ENCODE results near the gene RABGGTA. TPM values are rescaled to one million over a fixed set of nuclear protein-coding genes. Genes with fewer than 3 reads are reported as not detected.

RABGGTA gene
- 19.5 TPM for total RNA-seq

- peak; percentile 76 for DNase-seq
These were observed at the start of gene RABGGTA for GRCh38 chr14:24271134-24271833. Gene RABGGTA, minus strand, starts transcription at chr14:24271597. Its CDS starts 482 bp downstream, at chr14:24271115.

- DNase-seq, result no peak
These were observed 45.9 kb upstream of the RABGGTA start for GRCh38 chr14:24317141-24317928.

- DNase-seq, result no peak
These were observed 45.2 kb upstream of the RABGGTA start for GRCh38 chr14:24316597-24316950.

DNA sequence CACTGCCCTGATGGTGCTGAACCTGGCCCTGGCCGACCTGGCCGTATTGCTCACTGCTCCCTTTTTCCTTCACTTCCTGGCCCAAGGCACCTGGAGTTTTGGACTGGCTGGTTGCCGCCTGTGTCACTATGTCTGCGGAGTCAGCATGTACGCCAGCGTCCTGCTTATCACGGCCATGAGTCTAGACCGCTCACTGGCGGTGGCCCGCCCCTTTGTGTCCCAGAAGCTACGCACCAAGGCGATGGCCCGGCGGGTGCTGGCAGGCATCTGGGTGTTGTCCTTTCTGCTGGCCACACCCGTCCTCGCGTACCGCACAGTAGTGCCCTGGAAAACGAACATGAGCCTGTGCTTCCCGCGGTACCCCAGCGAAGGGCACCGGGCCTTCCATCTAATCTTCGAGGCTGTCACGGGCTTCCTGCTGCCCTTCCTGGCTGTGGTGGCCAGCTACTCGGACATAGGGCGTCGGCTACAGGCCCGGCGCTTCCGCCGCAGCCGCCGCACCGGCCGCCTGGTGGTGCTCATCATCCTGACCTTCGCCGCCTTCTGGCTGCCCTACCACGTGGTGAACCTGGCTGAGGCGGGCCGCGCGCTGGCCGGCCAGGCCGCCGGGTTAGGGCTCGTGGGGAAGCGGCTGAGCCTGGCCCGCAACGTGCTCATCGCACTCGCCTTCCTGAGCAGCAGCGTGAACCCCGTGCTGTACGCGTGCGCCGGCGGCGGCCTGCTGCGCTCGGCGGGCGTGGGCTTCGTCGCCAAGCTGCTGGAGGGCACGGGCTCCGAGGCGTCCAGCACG, 44.6 kb upstream of the RABGGTA start:
- DNase-seq, result no peak

DNA sequence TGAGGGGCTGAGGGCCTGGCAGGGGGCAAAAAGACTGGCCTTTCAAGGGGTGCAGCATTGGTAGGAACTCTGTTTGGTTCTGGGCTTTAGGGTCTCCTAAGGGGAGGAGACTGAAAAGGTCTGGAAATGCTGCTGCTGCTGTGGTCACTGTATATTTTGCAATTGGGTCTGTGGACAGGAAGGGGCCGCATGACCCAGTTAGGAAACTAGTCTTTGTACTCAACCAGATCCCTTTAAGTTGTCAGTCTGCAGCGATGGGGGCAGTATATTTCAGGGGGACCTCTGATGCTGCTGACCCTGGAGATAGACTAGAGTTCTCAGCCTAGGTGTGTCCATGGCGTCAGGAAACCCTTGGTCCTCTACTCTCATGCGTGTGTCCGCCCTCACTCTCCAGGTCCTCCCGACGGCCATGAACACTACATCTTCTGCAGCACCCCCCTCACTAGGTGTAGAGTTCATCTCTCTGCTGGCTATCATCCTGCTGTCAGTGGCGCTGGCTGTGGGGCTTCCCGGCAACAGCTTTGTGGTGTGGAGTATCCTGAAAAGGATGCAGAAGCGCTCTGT, 43.9 kb upstream of the RABGGTA start:
- no peak for DNase-seq

GRCh38 chr14:24314377-24315193, 43.2 kb upstream of the RABGGTA start:
- DNase-seq, result no peak

DNA sequence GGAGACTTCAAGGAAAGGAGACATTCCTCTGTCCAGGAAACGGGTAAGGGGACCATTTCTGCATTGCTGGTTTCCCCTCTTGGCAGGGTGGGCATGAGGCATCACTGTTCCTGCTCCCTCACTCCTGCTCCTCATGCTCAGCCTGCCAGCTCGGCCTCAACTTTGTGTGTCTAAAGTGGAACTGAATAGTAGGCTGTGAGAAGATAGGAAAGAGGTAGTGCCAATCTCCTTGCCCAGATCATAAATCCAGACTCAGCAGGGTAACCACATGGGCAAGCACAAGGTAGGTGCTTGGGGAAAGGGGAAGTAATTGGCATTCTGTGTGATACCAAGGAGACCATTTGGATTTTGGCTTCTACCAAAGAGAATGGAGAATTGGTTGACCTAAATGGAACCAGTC, 42.5 kb upstream of the RABGGTA start:
- no peak for DNase-seq

DNA sequence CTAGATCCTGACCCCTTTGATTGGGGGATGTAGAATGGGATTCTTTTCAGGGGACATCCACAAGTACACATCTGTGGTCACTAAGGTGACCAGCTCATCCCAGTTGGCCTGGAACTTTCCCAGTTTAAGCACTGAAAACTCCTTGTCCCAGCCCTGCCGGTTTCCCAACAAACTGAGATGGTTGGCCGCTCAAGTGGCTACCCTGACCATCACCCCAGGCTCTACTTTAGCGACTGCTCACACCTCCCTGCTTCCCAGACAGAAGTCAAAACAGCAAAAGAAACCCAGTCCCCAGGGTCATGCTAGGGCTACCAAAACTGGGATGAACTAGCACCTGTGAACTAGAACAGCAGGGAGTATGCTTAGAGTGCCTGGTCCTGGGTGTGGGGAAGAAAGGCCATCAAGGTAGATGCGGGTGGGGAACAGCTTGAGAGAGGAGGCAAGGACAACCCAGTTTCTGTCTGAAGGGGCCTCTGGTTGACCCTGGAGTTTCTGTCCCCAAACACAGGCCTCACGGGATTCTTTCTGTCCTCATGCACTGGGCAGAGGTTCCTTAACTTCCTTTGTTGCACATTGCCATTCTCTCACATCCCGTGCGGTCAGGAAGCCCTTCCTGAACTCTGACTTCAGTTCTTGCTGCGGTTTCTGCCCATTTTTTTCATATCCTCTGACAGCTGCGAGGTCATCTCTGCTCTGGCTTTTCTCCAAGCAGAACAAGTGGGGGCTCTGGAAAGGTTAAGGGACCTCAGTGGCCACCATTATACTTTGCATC, 41.5 kb upstream of the RABGGTA start:
- DNase-seq, result no peak

GRCh38 chr14:24311837-24312615, 40.6 kb upstream of the RABGGTA start:
- no peak for DNase-seq

- DNase-seq, result peak; percentile 34
These were observed 39.5 kb upstream of the RABGGTA start, which contains the start of gene LTB4R for GRCh38 chr14:24310646-24311604. Gene LTB4R, plus strand, starts transcription at chr14:24311502. Its CDS starts 4,150 bp downstream, at chr14:24315652.

DNA sequence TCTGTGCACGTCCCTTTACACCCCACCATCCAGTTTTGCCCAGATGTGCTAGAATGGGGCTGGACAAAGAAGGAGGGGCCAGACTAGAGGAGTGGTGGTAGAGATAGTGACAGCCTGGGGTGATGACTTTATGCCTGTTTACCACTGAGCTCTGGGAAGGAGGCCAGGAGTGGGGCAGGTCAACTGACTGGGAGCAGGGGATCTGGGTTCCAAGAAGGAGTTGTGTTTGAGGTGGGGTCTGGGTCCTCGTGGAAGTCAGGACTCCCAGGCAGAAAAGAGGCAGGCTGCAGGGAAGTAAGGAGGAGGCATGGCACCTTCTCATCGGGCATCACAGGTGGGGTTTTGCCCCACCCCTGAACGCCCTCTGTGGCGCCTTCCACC, 38.9 kb upstream of the RABGGTA start:
- no peak for DNase-seq

DNA sequence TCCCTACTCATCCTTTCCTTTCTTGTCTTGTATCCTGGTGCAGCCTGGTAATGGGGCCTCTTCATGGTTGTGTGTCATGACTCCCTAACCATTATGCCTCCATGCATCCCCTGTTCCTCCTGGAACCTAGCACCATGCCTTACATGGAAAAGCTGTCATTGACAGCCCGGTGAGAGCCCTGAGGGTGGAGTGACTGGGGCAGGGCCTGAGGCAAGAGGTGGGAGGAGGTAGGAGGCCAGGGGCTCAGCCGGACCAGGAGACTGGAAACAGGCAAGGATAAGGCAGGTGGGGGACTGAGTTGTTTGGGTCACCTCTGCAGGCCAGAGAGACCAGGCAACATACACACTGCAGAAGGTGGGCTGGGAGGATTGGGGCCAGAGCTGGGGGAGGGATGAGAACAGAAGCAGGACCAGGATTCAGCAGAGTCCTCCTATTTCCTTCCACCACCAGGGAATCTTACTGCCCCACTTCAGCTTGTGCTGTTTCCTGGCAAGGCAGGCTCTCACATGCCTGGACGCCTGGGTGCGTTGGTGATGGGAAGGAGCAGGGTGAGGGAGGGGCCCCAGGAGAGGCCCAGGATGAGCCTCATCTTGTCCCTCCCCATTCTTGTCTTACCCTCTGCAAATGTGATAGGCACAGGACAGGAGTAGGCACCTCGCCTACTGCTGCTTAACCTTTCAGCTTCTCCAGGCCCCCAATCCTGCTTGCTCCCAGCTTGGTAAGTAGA, 38.3 kb upstream of the RABGGTA start, which contains the start of gene LTB4R2:
TSS of gene LTB4R2 (plus strand) at position 603 of the 727 bp plus-strand sequence. CDS start 525 bp downstream, outside the sequence.
- DNase-seq, result no peak

DNA sequence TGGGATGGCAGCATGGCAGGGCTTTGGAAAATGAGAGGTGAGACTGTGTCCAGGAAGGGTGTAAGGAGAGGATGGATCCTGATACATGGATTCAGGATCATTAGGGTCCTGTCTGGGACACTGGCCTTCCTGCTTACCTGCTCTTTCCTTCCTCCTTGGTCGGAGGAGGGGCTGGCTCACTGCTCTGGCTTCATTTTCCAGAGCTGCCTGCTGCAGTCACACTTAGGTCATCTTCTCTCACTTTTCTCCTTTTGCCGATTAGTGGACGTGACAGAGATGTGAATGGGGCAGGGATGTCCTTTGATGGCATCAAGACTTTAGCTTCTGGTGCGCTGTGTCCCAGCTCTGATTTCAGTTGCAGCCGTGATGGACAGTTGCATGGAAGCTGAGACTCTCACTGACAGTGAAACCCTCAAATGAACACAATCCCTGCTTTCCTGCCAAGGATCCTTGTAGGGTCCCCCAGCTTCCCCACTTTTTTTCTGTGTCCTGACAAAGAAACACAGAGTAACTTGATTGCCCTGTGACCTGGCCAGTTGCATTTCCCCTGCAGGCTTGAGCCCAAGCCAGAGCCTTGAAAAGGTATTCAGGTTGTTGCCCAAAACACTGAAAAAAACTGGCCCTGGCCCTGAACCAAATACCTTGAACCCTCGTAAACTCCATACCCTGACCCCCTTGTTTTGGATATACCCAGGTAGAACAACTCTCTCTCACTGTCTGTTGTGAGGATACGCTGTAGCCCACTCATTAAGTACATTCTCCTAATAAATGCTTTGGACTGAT, 37.1 kb upstream of the RABGGTA start:
- no peak for DNase-seq

DNA sequence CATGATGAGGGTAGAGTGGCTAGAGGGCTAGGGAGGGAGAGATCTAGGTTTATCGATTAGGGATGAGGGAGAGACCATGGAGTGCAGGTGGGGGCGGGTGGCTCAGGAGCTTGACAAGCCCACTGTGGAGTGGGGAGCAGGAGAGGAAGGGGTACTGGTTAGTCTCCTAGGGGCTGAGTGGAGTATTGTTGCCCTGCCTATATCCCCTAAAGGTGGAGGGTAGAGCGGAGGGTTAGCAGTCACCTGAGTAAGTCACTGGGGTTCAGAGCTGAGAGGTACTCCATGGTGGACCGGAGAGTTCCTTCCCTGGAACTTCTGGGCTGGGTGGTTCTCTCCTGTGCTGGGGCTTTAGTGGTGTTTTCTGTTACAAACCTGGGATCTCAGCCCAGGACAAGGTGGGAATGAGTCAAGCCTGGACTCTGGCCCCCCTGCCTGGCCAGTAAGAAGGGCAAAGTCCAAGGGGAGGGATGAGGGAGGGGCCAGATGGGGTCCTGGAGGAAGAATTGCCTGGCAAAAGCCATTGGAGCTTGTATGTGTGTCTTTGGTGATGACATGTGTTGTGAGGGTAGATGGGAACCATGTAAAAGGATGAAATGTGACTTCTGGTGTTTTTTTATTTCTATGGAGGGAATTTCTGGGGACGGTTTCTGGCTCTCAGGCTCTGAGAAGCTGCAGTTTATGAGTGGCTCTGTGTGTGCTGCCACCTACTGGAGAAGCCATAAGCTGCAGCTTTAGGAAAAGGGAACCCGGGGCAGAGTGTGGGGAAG, 36.4 kb upstream of the RABGGTA start, which contains the start of gene CIDEB:
TSS of gene CIDEB (minus strand) at position 403 of the 767 bp plus-strand sequence. CDS start at position 284, 119 bp downstream.
- no peak for DNase-seq

DNA sequence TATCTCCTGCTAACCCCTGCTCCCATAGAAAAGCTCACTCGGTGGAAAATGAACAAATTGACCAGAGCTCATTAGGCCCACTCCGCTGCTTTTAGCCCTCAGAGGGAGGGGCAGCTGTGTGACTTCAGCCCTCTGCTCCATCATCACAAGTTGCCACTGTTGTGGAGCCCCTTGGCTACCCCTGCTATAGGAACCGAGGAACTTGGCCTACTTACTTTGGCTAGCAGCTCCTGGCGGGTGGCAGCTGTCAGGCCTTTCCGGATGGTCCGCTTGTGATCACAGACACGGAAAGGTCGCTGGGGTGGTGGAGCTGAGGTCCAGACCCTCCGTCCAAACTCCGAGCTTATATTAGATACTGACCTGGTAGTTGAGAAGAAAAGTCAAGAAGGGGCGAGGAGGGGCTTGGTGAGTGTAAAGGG, 35.8 kb upstream of the RABGGTA start:
- DNase-seq, result no peak

DNA sequence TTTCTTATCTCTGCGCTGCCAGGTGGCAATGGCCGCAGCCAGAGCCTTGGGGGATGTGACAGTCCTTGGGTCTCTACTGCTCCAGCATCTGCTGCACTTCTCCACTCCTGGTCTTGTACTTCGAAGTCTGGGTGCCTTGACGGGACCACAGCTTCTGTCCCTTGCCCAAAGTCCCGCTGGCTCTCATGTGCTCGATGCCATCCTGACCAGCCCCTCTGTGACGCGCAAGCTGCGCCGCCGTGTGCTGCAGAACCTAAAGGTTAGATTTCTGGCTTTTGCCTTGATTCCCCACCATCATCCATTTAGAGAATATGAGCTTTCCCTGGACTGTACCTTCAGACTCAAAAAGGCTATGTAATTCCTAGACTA, 32.6 kb upstream of the RABGGTA start:
- DNase-seq, result no peak

Measured in occipital lobe (tissue), 2 donors.